Endometrium (tissue), 2 donors: ENCODE measurements around the gene SORBS2.

Experiments used
- FAIRE-seq: peaks from 2 replicates; lab custom pipeline; 2012; peaks lifted over from hg19 to GRCh38; lab: Jason Lieb, UNC
- donor health status: control.
- donor health status: control.

Gene SORBS2

DNA sequence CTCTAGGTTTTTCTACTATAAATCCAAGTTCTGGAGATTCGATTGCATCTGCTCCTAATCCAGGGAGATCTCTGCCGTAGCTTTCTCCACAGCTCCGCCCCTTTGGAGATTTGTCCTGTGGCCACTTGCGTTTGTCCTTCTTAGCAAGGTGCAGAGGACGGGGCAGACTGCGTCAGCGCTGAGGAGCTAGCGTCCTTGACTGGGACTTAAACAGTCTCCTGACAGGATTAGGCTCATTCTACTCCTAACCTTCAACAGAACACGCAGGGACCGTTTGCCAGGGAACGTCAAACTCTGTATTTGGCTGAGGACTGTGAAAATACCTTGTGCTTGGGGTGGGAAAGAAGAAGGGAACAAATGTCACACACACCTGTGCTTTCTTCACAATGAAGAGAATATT, 38.6 kb downstream of the SORBS2 start:
- no peak for FAIRE-seq

DNA sequence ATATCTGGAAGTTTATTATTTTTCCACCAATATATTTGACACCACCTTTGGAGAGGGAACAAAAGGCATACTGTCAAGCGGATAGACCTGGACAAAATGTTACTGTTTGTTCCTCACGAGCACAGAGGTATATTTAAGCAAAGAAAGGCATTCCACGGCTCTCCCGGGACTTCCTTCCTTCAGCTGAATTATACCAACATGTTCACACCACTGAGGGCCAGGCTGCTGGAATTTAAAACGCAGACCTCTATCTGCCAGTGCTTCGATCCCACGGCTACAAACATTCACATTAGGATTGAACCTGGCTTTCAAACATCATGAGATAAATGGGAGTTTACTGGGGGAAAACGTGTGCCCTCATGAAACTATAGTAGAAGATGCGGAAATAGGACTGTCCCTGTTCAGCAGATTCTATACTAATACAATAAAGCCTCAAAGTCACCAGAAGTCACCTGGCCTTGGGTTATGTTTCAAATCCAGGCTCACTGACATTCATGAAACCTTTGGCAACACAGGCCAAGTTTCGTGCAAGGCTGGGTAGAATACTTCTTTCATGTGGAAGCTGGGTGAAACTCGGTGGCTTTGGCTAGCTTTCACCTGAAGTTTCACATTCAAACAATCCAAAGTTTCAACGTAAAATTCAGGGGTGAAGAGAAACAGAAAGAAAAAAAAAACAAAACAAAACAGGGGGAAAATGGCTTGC, 39.5 kb downstream of the SORBS2 start:
- FAIRE-seq, result no peak

DNA sequence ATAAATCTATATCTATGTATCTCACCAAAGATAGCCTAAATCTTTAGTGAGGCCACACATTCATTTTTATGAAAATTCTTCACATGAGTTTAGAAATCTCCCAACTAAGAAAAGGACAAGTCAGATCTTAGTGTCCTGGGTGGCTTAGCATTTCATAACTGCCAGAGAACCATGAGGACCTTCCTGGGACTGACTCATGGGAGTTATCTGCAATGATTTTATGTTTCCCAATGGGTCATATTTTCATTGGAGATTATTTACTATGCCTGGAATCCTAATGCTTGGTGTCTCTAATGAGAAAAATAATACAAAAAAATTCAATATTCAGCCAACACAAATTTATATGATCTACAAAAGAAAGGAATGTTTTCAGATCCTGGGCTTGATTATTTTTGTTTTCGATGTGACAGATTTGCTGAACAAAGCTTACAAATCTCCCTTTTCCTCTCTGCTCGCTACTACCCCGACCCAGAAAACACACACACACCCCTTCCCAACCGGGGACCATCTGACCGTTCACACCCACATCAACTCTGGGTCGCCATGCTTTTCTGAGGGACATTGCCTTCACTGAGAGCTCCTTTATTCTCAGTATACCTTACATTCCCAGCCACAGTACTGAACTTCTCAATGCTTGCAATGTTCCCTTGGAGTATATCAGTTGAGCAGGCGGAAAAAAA, 40.1 kb downstream of the SORBS2 start:
- FAIRE-seq, result no peak

DNA sequence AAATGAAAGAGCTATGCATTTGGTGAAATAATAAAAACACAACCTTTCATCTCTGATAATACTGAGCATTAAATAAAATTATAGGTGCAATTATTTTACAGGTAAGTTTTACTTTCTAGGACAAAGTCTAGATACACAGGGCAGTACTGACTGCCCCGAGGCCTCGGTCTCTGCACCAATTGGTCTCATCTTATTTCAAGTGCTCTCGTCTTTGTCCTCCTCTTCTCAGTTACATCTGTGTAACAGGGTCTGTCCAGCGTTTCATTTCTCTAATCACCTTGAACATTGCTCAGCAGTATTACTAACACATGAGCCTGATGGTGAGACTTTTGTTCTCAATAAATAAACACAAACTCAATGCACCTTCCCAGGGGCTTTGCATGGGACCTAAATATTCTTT, 44.5 kb downstream of the SORBS2 start:
- no peak for FAIRE-seq

DNA sequence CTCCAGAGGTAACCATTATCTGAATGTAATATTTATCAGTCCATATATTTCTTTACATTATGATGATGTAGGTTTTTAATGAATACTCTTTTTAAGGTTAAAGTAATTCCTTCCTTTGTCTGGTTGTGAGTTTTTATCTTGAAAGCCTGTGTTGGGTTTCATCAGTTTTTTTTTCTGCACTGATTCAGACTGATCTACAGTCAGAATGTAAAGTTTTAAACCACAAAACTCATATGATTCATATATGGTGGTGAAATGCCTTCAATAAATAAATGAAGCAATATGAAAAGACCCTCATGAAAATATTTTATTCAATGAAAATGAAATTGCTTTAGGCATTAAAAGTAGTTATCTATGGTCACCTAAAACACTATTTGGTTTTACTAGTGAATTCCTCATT, 47.1 kb downstream of the SORBS2 start:
- no peak for FAIRE-seq

DNA sequence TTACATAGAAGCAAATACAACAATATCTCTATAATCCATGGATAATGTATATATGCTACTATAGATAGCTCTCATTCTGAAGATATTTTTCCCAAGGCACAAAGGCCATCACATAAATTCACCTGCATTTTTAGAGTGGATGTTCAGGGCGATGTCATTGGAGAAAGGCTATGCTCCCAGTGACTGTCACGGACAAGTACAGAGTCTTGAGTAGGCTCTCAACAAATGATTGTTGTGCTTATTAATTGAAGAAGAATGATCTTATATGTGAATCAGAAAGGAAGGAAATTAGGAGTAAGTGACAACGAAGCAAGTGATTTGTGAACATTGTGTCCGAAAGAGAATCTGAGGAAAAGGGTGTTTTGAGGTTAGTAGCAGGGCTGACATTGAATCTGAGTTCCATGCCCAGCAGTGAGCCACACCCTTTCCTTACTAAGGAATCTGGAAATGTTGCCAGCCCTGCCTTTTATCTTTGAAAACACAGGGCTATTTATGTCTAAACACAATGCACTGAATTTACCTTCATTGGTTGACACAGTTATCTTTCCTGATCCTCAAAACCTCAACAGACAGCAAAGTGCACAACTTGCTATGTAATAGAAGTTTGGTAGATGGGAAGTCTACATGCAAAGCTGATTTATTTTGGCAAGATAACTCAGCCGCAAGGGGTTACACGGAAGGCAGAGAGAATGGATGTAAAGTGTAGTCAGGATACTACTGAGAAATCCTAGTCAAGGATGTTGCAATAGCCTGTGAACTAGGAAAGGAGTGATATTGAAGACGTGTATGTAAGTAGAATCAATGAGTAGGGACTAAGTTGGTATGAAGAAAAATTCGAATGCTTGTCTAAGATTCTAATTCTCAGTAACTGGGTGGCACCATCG, 50.4 kb downstream of the SORBS2 start:
- no peak for FAIRE-seq

DNA sequence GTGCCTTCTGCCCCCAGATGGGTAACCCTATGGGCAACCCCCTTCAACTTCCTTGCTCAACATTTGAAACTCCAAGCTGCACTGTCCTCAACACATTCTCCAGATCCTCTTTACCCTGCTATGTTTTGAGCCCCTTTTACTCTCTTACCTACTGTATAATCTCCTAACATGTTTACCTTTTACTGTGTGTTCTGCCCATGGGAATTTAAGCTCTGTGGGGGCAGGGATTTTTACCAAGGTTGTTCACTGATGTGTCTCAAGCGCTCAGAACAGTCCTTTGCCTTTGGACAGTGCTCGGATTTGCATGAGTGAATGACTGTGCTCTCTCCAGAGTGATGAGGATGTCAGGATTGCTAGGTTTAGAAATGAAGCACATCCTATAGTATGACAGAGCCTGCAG, 53.2 kb downstream of the SORBS2 start:
- no peak for FAIRE-seq

DNA sequence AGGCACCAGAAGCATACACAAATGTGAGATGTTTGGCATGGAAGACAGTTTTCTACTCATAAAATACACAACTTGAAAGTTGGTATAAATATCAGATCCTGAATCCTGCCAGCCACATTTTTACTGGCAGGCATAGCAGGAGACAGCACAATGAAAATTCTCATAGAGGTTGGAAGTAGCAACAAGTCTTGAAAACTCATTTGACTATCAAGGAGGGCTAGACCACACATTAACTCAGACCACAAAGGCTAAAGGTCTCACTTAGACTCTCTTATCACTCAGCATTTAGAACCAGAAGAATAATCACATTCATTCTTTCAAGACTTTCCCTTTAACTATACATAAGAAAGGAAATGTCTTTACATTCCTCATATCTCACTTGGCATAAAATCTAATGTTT, 56.5 kb downstream of the SORBS2 start:
- no peak for FAIRE-seq

DNA sequence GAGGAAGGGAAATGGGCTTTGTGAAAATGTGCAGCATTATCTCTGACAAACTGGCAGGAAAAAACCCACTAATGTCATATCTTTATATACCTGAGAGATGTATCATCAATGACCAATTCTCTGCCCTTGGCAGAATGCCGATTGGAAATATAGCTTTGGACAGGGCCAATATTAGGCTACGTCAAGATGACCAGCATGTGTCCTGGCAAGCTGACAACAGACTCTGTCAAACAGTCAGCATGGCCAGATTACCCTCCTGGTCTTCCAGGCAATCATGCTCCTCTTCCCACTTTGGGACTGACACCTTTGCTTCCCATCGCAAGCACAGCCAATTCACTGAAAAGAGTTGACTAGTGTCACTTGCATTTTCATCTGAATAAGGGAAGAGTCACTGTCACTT, 57.0 kb downstream of the SORBS2 start:
- FAIRE-seq, result no peak

DNA sequence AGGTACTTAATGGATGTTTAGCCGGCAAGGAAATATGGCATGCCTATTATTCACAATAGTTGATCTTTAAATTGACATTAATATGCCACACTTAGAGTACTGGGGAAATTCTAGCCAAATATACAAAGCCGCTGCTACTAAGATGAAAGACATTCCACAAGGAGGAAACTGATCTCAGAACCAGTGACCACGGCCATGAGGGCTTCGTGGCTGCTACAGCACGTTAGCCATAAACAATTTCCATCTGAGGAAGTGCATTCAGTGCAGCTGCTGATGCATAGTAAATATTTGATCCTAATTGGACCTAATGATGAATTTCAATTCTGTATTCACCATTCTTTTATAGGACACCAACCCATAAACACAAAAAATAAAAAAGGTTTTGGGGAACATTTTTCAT, 59.1 kb downstream of the SORBS2 start:
- FAIRE-seq, result no peak

DNA sequence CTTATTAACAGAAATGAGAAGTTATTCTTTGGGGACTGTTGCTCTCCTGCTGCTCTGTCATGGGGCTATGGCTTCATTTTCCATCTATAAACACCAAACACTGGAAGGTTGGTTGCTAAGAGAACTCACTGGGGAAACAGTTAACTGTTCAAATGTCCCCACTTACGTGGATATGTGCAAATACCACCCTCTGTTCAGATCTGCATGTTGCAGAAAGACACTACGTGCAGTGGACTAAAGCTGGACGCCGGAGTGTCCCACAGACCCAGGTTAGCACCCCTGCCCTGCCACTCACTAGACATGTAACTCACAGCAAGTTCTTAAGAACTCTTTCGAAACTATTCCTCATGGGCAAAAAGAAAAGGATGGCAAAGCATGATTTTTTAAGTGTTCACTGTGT, 62.1 kb downstream of the SORBS2 start:
- no peak for FAIRE-seq

DNA sequence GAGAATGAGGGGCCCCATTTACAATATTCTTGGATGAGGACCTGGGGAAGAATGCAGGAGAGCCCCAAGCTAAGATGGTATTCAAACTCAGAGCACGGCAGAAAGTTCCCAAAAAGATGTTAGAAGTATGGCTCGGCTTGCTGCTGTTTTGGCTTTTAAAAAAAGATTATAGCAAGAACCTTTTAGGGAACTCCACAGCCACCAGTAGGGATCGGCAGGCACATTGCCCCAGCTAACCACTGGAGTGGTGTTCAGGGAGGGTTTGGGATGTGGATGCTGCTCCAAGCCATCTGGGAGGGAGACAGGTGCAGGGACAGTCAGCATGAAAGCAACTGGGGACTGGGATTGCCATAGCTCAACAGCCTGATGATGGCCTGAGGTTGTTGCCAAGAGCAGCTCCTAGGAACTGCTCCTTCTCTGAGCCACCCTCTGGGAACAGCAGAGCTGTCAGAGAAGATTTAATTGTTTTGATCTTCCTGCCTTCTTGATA, 63.0 kb downstream of the SORBS2 start:
- FAIRE-seq, result no peak

DNA sequence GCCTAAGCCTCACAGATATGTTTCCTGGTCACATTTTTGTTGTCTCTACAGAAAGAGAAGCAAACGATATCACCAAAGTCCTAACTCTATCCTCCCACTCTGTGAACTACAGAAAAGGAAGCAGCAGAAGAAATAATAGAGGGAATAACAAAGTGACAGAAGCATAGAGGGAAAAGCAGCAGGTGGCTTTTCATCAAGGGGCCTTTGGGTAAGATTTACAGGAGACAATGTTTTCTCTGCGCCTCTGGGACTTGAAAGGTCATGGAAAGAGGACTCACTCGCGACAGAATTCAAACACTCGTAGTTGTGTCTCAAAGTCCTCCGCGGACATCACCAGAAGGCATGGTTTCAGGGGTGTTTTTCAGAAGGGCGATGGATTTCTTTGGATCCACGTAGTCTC, 66.1 kb downstream of the SORBS2 start:
- FAIRE-seq, result no peak

DNA sequence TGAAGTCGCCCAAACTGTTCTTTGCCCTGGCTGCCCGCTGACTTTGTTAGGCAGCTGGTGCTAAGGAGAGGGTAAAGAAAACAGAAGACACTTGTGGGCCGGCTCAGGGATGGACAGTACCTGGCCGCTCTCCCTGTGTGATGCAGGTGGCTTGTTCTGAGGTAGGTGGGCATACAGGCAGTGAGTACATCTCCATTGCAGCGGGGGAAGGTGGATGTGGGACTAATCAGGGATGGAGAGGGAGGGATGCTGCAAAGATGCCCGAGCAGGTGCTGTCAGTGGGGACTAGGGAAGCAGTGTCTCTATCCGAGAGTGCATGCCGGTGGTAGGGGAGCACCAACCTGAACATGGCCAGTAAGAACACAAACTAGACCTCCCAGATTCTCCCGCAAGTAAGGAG, 67.0 kb downstream of the SORBS2 start:
- FAIRE-seq, result no peak

DNA sequence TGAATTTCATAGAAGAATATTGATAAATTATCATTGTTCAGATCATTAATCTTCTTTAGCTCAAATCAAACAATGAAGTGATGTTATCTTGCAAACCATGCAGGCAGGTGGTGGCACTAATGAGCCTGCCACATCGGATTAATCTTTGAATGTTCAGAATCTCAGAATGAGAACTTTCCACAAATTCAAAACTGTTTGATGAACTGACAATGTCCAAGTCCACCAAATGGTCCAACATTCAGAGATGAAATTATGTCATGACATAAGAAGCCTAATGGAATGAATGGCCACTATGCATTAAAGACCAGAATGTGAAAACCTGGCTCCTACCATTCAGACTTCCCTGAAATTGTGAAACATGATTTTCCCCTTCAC, 67.5 kb downstream of the SORBS2 start:
- no peak for FAIRE-seq

DNA sequence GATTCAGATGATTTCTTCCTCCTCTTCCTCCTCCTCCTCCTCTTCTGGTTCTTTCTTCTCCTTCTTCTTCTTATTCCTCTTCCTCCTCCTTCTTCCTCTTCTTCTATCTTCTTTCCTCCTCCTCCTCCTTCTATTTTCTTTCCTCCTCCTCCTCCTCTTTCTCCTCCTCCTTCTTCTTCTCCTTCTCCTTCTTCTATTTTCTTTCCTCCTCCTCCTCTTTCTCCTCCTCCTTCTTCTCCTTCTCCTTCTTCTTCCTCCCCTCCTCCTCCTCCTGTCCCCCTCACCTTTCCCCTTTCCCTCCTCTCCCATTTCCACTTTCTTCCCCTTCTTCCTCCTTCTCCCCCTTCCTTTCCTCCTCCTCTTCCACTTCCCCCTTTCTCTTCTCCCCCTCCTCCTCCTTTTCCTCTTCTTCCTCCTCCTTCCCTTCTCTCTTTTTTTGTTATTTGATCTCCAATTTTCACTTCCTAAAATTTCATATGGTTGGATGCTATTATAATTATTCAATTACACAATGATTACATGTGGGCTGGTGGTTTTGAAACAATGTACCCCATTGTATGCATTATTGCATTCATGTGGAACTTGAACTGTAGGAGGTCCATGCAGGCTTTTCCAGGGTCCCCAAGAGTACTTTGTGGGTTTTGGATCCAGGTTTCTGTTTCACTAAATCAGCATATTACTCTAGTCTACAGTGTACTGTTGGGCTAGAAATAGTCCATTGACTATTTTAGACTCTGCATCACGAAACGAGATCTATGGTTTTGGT, 68.1 kb downstream of the SORBS2 start:
- no peak for FAIRE-seq

DNA sequence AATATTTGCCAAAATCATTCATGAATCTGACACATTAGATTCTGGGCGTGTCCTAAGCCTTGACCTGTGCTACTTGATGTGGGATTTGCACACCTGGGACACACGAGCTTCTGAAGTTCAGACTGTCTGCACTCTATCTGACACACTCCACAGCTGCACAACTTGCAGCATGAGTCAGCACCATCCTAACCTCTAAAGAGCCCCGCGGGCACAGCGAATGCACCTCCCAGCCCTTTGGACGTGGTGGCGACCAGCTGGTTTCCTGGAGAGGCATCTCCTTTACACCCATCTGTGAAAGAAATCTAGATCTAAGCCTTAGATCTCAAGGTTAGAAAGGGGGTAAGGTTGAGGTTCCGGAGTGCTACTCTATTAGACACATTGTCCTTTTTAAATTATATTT, 69.2 kb downstream of the SORBS2 start:
- no peak for FAIRE-seq

DNA sequence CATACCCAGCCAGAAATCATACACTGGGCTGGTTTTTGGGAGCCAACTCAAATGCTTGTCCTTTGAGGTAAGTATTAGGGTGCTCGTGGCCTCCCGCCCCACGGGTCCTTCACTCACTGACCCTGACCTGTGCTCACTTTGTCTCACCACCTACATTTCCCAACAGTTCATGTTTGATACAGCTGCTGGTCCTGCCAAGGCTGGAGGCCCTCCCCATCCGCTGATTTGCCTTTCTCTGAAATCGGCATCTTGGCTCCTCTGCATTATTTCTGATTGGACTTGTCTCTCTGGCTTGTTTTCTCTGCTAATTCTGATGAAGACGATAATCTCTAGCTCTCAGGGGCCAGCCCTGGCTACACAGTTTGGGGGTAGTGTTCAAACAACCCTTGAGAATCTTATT, 70.2 kb downstream of the SORBS2 start:
- no peak for FAIRE-seq

DNA sequence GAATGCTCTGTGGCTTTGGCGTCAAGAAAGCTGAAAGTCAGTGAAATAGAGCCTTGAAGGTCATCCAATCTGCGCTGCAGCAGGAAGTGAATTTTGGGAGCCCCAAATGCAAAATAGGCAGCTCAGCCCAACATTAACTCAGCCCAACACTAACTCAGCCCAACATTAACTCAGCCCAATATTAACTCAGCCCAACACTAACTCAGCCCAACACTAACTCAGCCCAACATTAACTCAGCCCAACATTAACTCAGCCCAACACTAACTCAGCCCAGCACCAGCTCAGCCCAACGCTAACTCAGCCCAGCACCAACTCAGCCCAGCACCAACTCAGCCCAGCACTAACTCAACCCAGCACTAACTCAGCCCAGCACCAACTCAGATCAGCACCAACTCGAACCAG, 71.5 kb downstream of the SORBS2 start:
- FAIRE-seq, result no peak

DNA sequence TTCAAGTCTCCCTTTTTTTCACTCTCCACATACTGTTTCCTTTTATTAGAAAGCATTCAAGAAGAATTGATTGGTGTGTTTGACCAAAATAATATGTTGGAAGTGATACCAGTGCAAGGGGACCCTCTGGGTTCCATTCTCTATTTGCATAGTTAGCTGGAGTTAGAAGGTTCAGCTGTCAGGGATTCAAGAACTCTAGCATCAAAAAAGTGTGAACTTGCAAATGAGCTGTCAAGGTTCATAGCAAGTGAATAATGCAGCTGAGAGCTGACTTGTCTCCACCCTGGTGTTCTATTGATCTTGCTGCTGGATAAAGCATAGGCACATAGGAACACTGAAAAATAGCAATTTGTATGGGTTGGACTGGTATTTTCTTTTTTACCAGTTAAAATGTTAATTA, 73.2 kb downstream of the SORBS2 start:
- FAIRE-seq, result no peak

DNA sequence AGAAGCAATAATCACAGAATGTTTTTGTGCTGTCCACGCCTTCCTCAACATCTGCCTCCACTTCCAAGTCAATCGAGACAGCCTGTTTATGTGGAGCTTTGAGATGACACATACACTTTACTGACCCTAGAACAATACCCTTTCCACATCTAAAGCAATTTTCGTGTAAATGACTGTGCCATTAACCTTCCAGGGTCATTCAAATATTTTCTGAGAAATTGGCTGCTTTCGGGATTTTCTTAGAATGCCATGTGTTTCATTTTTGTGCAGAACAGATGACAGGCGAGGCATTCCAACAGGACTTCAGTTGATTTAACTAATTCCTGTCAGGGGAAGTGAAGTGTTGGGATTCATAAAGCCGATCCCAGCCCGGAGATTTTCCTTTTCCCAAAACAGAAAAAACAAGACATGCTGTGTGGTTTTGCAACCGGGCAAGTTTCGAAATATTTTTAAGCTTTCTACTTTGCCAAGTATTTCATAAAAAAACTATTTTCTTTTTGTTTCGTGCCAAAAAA, 73.9 kb downstream of the SORBS2 start:
- peak; percentile 94 for FAIRE-seq

DNA sequence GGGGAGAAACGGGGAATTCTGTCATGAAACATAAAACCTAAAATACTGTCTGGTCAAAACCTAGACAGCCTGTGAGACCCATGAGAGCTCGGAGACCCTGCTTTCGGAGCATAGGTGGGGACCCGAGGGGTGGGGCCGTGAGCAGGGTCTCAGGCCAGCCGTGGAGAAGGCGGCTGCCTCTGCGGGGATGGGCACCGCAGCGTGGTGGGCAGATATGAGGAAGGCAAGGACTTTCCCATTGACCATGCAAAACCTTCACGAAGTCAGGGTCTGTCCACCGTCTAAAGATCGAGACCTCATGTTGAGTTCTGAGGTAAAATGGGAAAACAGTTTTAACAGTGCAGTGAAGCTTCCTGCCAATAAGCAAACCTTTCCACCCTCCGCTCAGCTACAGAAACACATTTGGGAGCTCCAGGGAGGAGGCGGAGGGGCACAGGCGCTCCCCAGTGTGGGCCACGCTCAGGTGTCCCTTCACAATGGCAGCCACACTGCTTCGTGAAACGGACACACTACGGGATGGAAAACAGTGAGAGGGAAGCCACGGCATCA, 74.4 kb downstream of the SORBS2 start:
- FAIRE-seq, result no peak
